Right ventricle myocardium superior (tissue), 1 donor: ENCODE data around the gene NTM. TPM values are rescaled to one million over a fixed set of nuclear protein-coding genes. Genes with fewer than 3 reads are reported as not detected.
"Not testable (repeated sequence)": the region's sequence is repeated elsewhere in the genome, so short reads cannot be mapped to it uniquely, and the experiment has no call there.

Experiments
- ATAC-seq: fragments of 200-7000 bp; cut with Tn5 transposase; one replicate; pipeline ENCODE4 v1.9.1; 2020; ENCODE audit warnings: mild to moderate bottlenecking; ENCODE audit not compliant: poor library complexity
- DNase-seq: peaks from one replicate; pipeline ENCODE4 v3.0.0-alpha.2; 2020
- intact Hi-C: fragments of 100-400 bp; cut with DNase I; formaldehyde crosslinking; loops from one replicate; pipeline ENCODE4 v1.11.2; 2022
- total RNA-seq: library from RNA; stranded (reverse); fragmentation: NEBNext Ultra II Directional; extraction: Animal tissue kit (Norgen Biotek cat#: 25700); gene quantifications from one replicate; pipeline ENCODE4 v1.2.1, GENCODE V29; 2021
- donor health status: DM: no; HTN: yes; CAD: no; lungs with severe emphysema.

The NTM gene
- total RNA-seq, 1 donor from 2014 or later = 1.5 TPM

- no peak for DNase-seq
- no peak for ATAC-seq
- intact Hi-C loops = no loop called here
Observed at GRCh38 chr11:131665344-131665968, 295.0 kb downstream of the NTM start.

GRCh38 chr11:131666006-131666405 is 295.6 kb downstream of the NTM start:
- intact Hi-C loops = no loop called here
- ATAC-seq (no peak), DNase-seq (no peak)

GRCh38 chr11:131666617-131667016 is 296.2 kb downstream of the NTM start:
- ATAC-seq (no peak), DNase-seq (no peak)
- intact Hi-C loops = no loop called here

GRCh38 chr11:131667566-131667965 is 297.2 kb downstream of the NTM start:
- no peak for DNase-seq
- ATAC-seq = no peak
- intact Hi-C loops = no loop called here

GRCh38 chr11:131668500-131669400 is 298.3 kb downstream of the NTM start:
- intact Hi-C loops = no loop called here
- ATAC-seq (no peak), DNase-seq (no peak)

GRCh38 chr11:131669401-131669780 is 299.0 kb downstream of the NTM start:
- ATAC-seq (no peak), DNase-seq (no peak)
- intact Hi-C loops = no loop called here

GRCh38 chr11:131670876-131671275 is 300.5 kb downstream of the NTM start:
- DNase-seq (no peak), ATAC-seq (no peak)
- intact Hi-C loops = loop anchor here (5.0 kb wide), 2 partner anchors 89 to 604 kb away; no protein-coding TSS in a partner anchor

GRCh38 chr11:131671320-131671719 is 300.9 kb downstream of the NTM start:
- ATAC-seq = no peak
- intact Hi-C loops = loop anchor here (5.0 kb wide), 2 partner anchors 89 to 604 kb away; no protein-coding TSS in a partner anchor
- no peak for DNase-seq

GRCh38 chr11:131671734-131672133 is 301.3 kb downstream of the NTM start:
- intact Hi-C loops = loop anchor here (5.0 kb wide), 2 partner anchors 89 to 604 kb away; no protein-coding TSS in a partner anchor
- DNase-seq = no peak
- ATAC-seq = no peak

- ATAC-seq (no peak), DNase-seq (no peak)
- intact Hi-C loops = loop anchor here (5.0 kb wide), 2 partner anchors 90 to 605 kb away; no protein-coding TSS in a partner anchor
Observed at GRCh38 chr11:131672191-131672590, 301.8 kb downstream of the NTM start.

- peak; percentile 80 for DNase-seq
- intact Hi-C loops = loop anchor here (5.0 kb wide), 2 partner anchors 92 to 607 kb away; no protein-coding TSS in a partner anchor
- ATAC-seq = peak; percentile 98
Observed at GRCh38 chr11:131674051-131674755, 303.8 kb downstream of the NTM start.

- DNase-seq = no peak
- intact Hi-C loops = no loop called here
- ATAC-seq = no peak
Observed at GRCh38 chr11:131675121-131675888, 304.9 kb downstream of the NTM start.

- ATAC-seq = no peak
- no peak for DNase-seq
- intact Hi-C loops = no loop called here
Observed at GRCh38 chr11:131677828-131678470, 307.5 kb downstream of the NTM start.

- no peak for ATAC-seq
- intact Hi-C loops = no loop called here
- DNase-seq = no peak
Observed at GRCh38 chr11:131678658-131679340, 308.4 kb downstream of the NTM start.

GRCh38 chr11:131680448-131680847 is 310.0 kb downstream of the NTM start:
- intact Hi-C loops, ATAC-seq: not testable (repeated sequence)

GRCh38 chr11:131681920-131682319 is 311.5 kb downstream of the NTM start:
- intact Hi-C loops = no loop called here
- no peak for ATAC-seq
- DNase-seq = no peak

More at GRCh38 chr11:131680448-131680847, 310.0 kb downstream of the NTM start:
- DNase-seq = not testable (repeated sequence)

- intact Hi-C loops = no loop called here
- DNase-seq (no peak), ATAC-seq (no peak)
Observed at GRCh38 chr11:131682373-131683015, 312.1 kb downstream of the NTM start.
